GM06990 (cell line): Measurements from ENCODE around the gene GAS7.

Experiments used
- DNase-seq: peaks from one replicate; pipeline ENCODE4 v3.0.0-alpha.2; 2011; ENCODE audit not compliant: insufficient read length; ENCODE audit errors: extremely low read depth
- H3K27me3 ChIP-seq: replicated peaks from 2 replicates; pipeline ENCODE4 v1.6.0; 2011; ENCODE audit warnings: low read length; ENCODE audit not compliant: control insufficient read depth, insufficient read depth
- H3K36me3 ChIP-seq: 2 replicates; pipeline ENCODE4 v1.5.1; 2011; ENCODE audit warnings: low read length; ENCODE audit not compliant: control insufficient read depth, insufficient read depth
- H3K4me3 ChIP-seq: replicated peaks from 2 replicates; pipeline ENCODE4 v1.5.1; 2011; ENCODE audit warnings: low read depth, mild to moderate bottlenecking, control low read depth, low read length
- TF ChIP-seq, protein P1 (sequence below): IDR thresholded peaks from 2 replicates; pipeline ENCODE4 v1.5.1; 2011; ENCODE audit warnings: low read length, control low read depth, mild to moderate bottlenecking, inconsistent platforms; ENCODE audit not compliant: insufficient read depth, poor library complexity, severe bottlenecking

Gene GAS7

DNA sequence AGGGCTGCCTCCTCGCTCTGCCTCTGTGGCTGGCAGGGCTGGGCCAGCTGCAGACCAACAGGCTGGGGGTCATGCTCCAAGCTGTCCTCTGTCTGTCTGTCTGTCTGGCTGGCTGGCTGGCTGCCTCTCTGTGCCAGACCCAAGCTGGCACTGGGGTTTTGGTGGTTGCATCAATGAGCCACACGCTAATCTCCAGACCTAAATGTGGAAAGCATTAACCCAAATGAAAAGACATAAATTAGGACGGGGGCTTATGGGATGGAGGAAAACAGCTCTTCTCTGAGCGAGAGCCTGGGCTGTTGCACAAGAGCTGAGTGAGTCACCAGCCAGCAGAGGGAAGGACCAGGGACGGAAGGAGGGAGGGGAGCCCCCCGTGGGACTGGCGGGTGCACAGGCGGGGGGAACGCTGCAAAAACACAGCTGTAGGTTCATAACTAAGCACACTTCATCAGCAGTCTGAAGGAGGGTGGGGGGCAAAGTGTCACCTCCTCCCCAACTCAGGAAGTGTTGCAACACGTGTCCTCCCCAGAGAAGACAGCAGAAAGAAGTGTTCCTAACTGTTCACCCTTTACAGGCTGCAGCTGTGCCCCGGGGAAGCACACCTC, 83.4 kb downstream of the GAS7 start:
- peak; percentile 68 for DNase-seq
- H3K4me3 ChIP-seq = no peak overlapping the region
- no peaks in the 10 kb centered on the region for H3K36me3 ChIP-seq
- TF ChIP-seq, protein P1, sequence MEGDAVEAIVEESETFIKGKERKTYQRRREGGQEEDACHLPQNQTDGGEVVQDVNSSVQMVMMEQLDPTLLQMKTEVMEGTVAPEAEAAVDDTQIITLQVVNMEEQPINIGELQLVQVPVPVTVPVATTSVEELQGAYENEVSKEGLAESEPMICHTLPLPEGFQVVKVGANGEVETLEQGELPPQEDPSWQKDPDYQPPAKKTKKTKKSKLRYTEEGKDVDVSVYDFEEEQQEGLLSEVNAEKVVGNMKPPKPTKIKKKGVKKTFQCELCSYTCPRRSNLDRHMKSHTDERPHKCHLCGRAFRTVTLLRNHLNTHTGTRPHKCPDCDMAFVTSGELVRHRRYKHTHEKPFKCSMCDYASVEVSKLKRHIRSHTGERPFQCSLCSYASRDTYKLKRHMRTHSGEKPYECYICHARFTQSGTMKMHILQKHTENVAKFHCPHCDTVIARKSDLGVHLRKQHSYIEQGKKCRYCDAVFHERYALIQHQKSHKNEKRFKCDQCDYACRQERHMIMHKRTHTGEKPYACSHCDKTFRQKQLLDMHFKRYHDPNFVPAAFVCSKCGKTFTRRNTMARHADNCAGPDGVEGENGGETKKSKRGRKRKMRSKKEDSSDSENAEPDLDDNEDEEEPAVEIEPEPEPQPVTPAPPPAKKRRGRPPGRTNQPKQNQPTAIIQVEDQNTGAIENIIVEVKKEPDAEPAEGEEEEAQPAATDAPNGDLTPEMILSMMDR = no peak
- no peaks in the 10 kb centered on the region for H3K27me3 ChIP-seq

DNA sequence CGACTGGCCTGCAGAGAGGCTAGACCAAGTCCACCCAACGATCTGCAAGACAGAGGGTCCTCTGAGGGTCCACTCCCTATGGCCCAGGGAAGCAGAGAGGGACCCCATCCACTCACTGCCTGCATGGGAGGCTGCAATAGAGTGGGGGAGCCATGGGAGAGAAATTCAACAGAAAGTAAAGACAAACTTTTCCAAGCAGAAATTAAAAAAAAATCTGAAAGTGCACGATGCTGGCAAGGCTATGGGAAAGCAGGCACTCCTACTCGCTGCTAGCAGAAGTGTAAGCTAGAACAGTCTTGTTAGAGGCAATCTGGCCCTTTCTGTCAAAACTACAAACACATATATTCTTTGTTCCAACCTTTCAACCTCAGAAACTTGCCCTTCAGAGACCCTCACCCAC, 85.4 kb downstream of the GAS7 start:
- DNase-seq = no peak
- no peaks in the 10 kb centered on the region for H3K36me3 ChIP-seq
- TF ChIP-seq, protein P1 = no peak

DNA sequence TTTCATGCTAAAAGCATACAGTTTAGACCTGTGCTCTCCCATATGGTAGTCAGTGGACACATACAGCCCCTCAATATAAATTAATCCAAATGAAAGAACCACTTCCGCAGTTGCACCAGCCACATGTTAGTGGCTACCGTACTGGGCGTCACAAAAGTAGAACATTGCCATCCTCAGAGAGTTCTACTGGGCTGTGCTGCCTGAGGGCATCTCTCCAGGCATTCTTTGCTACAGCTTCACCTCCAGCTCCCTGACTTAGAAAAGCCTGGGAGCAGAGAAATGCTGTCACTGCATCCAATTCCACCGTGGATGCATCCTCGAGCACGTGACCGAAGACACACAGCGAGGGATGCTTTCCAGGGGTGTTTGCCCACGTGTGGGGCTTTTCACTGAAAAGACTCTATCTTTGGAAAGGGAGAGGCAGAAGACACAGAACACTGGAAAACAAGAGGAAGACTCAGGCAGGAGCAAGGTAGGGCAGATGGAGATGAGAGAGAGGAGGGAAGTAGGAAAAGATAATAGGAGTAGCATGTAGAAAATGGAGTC, 86.4 kb downstream of the GAS7 start:
- TF ChIP-seq, protein P1 = no peak
- Histone ChIP-seq H3K4me3 (no peak overlapping the region), H3K27me3 (no peaks in the 10 kb centered on the region), H3K36me3 (no peaks in the 10 kb centered on the region)
- DNase-seq = no peak

More for the DNA sequence above, 85.4 kb downstream of the GAS7 start:
- H3K27me3 ChIP-seq = no peaks in the 10 kb centered on the region
- no peak overlapping the region for H3K4me3 ChIP-seq

DNA sequence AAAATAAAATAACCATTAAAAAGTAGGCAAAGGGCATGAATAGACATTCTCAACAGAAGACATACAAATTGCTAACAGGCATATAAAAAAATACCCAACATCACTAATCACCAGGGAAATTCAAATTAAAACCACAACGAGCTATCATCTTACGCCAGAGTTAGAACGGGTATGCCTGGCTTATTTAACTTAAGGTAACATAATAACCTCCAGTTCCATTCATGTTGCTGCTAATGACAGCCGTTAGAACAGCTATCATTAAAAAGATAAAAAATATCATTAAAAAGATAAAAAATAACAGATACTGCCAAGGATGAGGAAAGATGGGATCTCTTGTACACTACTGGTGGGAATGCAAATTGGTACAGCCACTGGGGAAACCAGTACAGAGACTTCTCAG, 89.3 kb downstream of the GAS7 start:
- H3K4me3 ChIP-seq = no peak overlapping the region
- TF ChIP-seq, protein P1 = no peak
- H3K27me3 ChIP-seq = no peaks in the 10 kb centered on the region
- DNase-seq = no peak
- H3K36me3 ChIP-seq = no peaks in the 10 kb centered on the region

DNA sequence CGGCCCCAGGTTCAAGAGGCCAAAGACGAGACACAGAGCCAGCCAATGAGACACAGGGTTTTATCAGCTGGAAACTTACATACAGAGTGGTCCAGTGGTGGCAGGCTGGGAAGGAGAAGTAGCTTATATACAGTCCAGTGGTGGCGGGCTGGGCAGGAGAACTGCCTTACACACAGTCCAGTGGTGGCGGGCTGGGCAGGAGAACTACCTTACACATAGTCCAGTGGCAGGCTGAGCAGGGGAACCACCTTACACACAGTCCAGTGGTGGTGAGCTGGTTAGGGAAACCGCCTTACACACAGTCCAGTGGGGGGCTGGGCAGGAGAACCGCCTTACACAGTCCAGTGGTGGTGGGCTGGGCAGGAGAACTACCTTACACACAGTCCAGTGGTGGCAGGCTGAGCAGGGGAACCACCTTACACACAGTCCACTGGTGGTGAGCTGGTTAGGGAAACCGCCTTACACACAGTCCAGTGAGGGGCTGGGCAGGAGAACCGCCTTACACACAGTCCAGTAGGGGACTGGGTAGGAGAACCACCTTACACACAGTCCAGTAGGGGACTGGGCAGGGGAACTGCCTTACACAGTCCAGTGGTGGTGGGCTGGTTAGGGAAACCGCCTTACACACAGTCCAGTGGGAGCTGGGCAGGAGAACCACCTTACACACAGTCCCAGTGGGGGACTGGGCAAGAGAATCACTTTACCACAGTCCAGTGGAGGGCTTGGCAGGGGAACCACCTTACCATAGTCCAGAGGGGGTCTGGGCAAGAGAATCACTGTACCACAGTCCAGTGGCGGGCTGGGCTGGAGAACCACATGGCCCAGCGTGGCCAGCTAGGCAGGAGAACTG, 90.9 kb downstream of the GAS7 start:
- DNase-seq = no peak
- H3K4me3 ChIP-seq = no peak overlapping the region
- no peaks in the 10 kb centered on the region for H3K36me3 ChIP-seq
- TF ChIP-seq, protein P1 = no peak
- no peaks in the 10 kb centered on the region for H3K27me3 ChIP-seq
